Measurements from ENCODE around the gene GBGT1. TPM values are rescaled to one million over a fixed set of nuclear protein-coding genes. Genes with fewer than 3 reads are reported as not detected.

GBGT1 gene
- total RNA-seq, 1 experiment from 2014 or later = 0.14 TPM

DNA sequence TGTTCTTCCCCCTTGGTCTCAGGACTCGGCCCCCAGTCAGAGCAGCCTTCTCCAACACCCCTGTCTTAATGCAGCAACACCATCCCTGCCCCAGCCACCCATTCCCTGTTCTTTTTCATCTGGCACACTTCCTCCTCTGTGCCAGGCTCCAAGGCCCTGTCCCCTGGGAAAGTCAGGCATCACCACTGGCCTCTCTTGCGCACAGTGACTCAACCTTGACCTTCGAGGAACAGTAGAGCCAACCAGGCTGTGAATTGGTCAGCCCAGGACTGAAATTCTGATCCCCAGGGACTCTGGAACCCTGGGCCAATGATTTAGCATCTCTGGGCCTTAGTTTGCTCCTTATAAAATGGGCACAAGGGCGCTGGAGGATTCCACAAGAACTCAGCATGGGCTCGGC, 32.2 kb downstream of the GBGT1 start:
- Mint-ChIP-seq H3K4me1 (ENCODE audit: low read depth, unreplicated experiment) (peaks cover 7% of the 10 kb centered on the region), H3K27ac (ENCODE audit: unreplicated experiment) (no peak overlapping the region), H3K9me3 (ENCODE audit: unreplicated experiment) (no peaks in the 10 kb centered on the region), H3K4me3 (ENCODE audit: unreplicated experiment) (no peak overlapping the region), H3K36me3 (ENCODE audit: insufficient read depth, unreplicated experiment) (no peaks in the 10 kb centered on the region), H3K27me3 (ENCODE audit: insufficient read depth, unreplicated experiment) (no peaks in the 10 kb centered on the region)
- no TSS peak for BruUV-seq (replicated peaks)
- CTCF ChIA-PET = no interaction called here
- Histone ChIP-seq H3K9me3 (no peaks in the 10 kb centered on the region), H3K27me3 (replicated peaks; ENCODE audit: control insufficient read depth, insufficient read depth, low read length) (no peaks in the 10 kb centered on the region), H3K4me1 (peaks cover 12% of the 10 kb centered on the region; the same call in 1 of the 2 replicates), H3K4me3 (ENCODE audit: low read depth, low read length) (no peak overlapping the region), H3K36me3 (ENCODE audit: control insufficient read depth, insufficient read depth, low read length) (no peaks in the 10 kb centered on the region)
- intact Hi-C loops (cut with micrococcal nuclease; ENCODE audit: unreplicated experiment) = no loop called here
- DNase-seq = no peak
- POLR2A ChIA-PET = interaction anchor here (0.5 kb wide), 1 partner anchor 18 kb away, joined by 6 read pairs; no protein-coding TSS in a partner anchor
- TF ChIP-seq, protein P1, sequence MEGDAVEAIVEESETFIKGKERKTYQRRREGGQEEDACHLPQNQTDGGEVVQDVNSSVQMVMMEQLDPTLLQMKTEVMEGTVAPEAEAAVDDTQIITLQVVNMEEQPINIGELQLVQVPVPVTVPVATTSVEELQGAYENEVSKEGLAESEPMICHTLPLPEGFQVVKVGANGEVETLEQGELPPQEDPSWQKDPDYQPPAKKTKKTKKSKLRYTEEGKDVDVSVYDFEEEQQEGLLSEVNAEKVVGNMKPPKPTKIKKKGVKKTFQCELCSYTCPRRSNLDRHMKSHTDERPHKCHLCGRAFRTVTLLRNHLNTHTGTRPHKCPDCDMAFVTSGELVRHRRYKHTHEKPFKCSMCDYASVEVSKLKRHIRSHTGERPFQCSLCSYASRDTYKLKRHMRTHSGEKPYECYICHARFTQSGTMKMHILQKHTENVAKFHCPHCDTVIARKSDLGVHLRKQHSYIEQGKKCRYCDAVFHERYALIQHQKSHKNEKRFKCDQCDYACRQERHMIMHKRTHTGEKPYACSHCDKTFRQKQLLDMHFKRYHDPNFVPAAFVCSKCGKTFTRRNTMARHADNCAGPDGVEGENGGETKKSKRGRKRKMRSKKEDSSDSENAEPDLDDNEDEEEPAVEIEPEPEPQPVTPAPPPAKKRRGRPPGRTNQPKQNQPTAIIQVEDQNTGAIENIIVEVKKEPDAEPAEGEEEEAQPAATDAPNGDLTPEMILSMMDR (IDR thresholded peaks at IDR 0.05; ENCODE audit: insufficient read depth in 1 of 2, low read depth in 1 of 2, low read length in 1 of 2, severe bottlenecking in 1 of 2, unreplicated experiment in 1 of 2) = no peak

DNA sequence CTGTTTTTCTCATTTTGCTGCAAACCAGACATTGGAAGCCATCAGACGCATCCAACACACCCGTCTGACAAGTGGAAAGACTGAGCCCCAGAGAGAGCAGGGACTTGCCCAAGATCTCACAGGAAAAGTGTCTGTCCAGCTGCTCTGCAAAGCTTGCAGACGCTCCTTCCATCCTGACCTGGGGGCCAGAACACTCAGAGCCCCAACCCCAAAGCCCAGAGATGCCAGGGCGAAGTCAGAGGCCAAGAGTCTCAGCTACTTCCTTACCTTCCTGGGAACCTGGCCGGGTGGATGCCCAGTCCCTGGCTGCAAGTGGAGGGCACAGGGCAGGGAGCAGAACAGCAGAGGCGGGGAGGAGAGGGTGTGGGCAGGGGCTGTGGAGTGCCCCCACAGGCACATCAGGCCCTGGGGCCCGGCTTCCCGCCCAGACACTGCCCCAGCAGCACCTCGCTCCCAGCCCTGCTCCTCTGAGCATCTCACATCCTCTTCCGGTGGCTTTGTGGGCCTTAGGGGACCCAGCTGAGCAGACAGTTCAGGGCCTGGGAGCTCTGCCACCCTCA, 32.9 kb downstream of the GBGT1 start:
- DNase-seq = no peak
- peaks cover 7% of the 10 kb centered on the region for H3K4me1 Mint-ChIP-seq (ENCODE audit: low read depth, unreplicated experiment)
- no peaks in the 10 kb centered on the region for H3K27me3 Mint-ChIP-seq (ENCODE audit: insufficient read depth, unreplicated experiment)
- no peaks in the 10 kb centered on the region for H3K36me3 ChIP-seq (ENCODE audit: control insufficient read depth, insufficient read depth, low read length)
- ChIA-PET POLR2A (no interaction called here), CTCF (no interaction called here)
- H3K4me3 Mint-ChIP-seq (ENCODE audit: unreplicated experiment) = no peak overlapping the region
- no peaks in the 10 kb centered on the region for H3K9me3 ChIP-seq
- TF ChIP-seq, protein P1 (IDR thresholded peaks at IDR 0.05; ENCODE audit: insufficient read depth in 1 of 2, low read depth in 1 of 2, low read length in 1 of 2, severe bottlenecking in 1 of 2, unreplicated experiment in 1 of 2) = no peak
- H3K27me3 ChIP-seq (replicated peaks; ENCODE audit: control insufficient read depth, insufficient read depth, low read length) = no peaks in the 10 kb centered on the region
- H3K4me1 ChIP-seq = peaks cover 12% of the 10 kb centered on the region; the same call in 1 of the 2 replicates
- no TSS peak for BruUV-seq (replicated peaks)
- no peak overlapping the region for H3K4me3 ChIP-seq (ENCODE audit: low read depth, low read length)
- no peaks in the 10 kb centered on the region for H3K9me3 Mint-ChIP-seq (ENCODE audit: unreplicated experiment)
- H3K27ac Mint-ChIP-seq (ENCODE audit: unreplicated experiment) = no peak overlapping the region
- intact Hi-C loops (cut with micrococcal nuclease; ENCODE audit: unreplicated experiment) = no loop called here
- no peaks in the 10 kb centered on the region for H3K36me3 Mint-ChIP-seq (ENCODE audit: insufficient read depth, unreplicated experiment)

DNA sequence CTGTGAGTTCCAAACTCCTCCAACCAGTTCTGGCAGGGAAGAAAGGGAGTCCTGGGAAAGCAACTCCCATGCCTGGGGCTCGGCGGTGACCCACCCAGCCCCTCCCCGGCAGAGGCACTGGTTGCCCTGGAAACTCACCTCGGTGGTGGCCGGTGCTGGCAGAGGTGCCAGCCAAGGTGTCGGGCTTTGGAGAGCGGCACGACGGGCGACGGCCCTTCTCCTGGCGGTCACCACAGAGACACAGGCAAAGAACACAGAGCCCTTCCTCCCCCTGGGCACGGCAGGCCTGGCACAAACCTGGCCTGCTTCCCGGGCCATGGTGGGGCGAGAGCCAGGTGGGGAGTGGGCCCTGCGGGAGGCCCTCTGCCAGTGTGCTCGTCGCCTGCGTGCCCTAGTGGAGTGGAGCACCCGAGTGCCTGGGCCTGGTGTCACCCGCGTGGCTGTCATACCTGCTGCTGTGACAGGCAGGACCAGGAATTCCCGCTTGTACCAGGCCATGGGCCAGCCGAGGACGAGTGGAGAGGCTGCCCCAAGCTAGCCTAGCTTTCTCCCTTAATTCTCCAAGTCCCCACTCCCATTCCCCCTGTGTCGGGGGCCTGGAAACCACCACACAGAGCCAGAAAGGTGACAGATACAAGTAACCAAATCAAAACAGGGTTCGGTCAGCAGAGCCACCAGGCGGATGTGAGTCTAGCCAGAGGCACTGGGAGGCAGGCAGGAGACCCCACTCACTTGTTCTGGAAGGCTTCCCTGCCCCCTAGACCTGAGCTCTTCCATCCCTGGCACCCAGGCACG, 34.5 kb downstream of the GBGT1 start:
- H3K27me3 Mint-ChIP-seq (ENCODE audit: insufficient read depth, unreplicated experiment) = no peaks in the 10 kb centered on the region
- POLR2A ChIA-PET = no interaction called here
- intact Hi-C loops (cut with micrococcal nuclease; ENCODE audit: unreplicated experiment) = no loop called here
- H3K4me1 Mint-ChIP-seq (ENCODE audit: low read depth, unreplicated experiment) = peaks cover 9% of the 10 kb centered on the region
- no peak for DNase-seq
- no TSS peak for BruUV-seq (replicated peaks)
- no peak overlapping the region for H3K4me3 Mint-ChIP-seq (ENCODE audit: unreplicated experiment)
- no peaks in the 10 kb centered on the region for H3K36me3 Mint-ChIP-seq (ENCODE audit: insufficient read depth, unreplicated experiment)
- no peaks in the 10 kb centered on the region for H3K9me3 ChIP-seq
- H3K4me3 ChIP-seq (ENCODE audit: low read depth, low read length) = no peak overlapping the region
- no peaks in the 10 kb centered on the region for H3K36me3 ChIP-seq (ENCODE audit: control insufficient read depth, insufficient read depth, low read length)
- TF ChIP-seq, protein P1 (IDR thresholded peaks at IDR 0.05; ENCODE audit: insufficient read depth in 1 of 2, low read depth in 1 of 2, low read length in 1 of 2, severe bottlenecking in 1 of 2, unreplicated experiment in 1 of 2) = no peak
- CTCF ChIA-PET = no interaction called here
- peaks cover 10% of the 10 kb centered on the region; the same call in 1 of the 2 replicates for H3K4me1 ChIP-seq
- H3K27ac Mint-ChIP-seq (ENCODE audit: unreplicated experiment) = no peak overlapping the region
- H3K27me3 ChIP-seq (replicated peaks; ENCODE audit: control insufficient read depth, insufficient read depth, low read length) = no peaks in the 10 kb centered on the region
- no peaks in the 10 kb centered on the region for H3K9me3 Mint-ChIP-seq (ENCODE audit: unreplicated experiment)
